Fibroblast of skin of left quadriceps (primary cell): ENCODE measurements around the gene CBL.

Source experiments
- DNase-seq, 2 experiments: peaks; one replicate each; pipeline ENCODE4 v3.0.0-alpha.2; 2013; ENCODE audit warnings: low read depth in 2 of 2

Gene CBL

DNA sequence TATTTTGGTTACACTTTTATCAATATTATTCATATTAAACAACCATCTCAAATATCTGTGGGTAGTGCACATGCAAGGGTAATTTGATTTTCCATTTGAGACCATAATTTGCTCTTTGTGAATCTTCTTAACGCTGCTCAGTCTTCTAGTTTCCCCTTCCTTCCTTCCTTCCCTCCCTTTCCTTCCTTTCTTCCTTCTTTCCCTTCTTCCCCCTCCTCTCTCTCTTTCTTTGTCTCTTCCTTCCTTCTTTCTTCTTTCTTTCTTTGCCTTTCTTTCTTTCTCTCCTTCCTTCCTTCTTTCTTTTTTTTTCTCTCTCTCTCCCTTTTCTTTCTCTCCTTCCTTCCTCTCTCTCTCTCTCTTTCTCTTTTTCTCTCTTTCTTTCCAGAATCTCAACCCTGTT, 124.1 kb downstream of the CBL start:
- no peak for DNase-seq

DNA sequence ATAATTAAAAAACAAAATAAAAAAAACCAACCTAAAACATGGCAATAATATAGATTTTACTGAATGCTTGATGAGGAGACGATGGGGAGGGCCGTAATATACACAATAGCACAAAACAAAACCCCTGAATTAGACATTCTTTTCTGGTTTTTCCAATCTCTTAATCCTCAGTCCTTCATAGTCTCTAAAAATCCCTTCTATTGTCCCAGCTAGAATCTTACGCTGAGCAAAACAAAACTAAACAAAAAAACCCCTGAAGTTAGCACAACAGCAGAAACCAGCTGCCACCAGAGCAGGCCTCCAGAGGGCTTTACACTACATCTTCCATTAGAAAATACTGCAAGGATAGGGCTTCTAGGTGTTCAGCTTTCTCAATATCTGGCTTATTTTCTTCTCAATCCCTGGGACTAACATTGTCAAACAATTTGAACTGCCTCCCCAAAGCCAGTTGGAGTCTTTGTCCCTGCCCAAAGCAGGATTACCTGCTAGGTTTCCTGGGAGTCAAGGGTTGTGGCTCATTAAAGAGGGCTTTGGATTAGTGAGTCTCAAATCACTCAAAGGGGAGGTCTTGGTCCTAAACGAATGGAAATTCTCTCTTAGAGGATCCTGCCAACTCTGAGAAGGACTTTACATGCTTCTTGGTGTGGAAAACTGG, 126.1 kb downstream of the CBL start:
- DNase-seq: no peak

DNA sequence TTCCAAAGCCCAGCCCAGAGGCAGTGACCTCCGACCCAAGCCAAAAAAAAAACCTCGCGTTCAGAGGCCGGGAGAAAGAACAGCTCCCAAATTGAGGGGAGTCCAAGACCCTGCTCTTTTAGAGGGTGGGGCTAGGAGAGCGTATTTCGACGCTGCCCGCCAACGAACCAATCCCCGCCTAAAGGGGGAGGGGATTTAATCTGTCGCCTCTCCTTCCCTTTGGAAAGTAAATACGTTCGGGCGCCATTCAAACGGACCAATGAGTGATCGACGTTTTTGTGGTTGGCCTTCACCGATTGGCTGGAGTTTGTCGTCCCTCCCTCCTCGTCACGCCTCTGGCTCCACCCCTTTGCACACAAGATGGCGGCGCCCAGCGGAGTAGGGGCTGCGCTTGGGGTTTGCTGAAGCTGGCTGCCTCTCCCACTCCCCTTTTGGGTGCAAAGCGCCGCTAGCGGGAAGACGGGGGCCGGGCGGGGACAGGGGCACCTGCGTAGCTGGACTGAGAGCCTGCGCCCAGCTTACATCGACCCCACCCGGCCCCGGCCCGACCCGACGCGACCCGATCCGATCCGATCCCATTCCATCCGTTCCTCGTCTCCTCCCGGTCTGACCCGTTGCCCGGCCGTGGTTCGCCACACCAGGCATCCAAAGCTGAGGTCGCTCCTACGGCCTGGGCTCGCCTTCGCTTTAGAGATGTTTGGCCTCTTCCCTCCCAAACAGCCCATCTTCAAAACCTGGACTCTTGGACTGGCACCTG, 128.2 kb downstream of the CBL start, which contains the start of gene RNF26:
Gene RNF26 (plus strand): TSS at position 354 of the 757 bp plus-strand sequence. CDS start 596 bp downstream, outside the sequence.
- peak; percentile 97 for DNase-seq

DNA sequence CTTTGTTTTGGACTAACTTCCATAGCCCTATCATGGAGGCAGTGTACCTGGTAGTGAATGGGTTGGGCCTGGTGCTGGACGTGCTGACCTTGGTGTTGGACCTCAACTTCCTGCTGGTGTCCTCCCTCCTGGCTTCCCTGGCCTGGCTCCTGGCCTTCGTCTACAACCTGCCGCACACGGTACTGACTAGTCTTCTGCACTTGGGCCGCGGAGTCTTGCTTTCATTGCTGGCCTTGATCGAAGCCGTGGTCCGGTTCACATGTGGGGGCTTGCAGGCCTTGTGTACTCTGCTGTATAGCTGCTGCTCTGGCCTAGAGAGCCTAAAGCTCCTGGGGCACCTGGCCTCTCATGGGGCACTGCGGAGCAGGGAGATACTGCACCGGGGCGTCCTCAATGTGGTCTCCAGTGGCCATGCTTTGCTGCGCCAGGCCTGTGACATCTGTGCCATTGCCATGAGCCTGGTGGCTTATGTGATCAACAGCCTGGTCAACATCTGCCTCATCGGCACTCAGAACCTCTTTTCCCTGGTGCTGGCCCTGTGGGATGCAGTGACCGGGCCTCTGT, 129.0 kb downstream of the CBL start:
- DNase-seq: no peak

DNA sequence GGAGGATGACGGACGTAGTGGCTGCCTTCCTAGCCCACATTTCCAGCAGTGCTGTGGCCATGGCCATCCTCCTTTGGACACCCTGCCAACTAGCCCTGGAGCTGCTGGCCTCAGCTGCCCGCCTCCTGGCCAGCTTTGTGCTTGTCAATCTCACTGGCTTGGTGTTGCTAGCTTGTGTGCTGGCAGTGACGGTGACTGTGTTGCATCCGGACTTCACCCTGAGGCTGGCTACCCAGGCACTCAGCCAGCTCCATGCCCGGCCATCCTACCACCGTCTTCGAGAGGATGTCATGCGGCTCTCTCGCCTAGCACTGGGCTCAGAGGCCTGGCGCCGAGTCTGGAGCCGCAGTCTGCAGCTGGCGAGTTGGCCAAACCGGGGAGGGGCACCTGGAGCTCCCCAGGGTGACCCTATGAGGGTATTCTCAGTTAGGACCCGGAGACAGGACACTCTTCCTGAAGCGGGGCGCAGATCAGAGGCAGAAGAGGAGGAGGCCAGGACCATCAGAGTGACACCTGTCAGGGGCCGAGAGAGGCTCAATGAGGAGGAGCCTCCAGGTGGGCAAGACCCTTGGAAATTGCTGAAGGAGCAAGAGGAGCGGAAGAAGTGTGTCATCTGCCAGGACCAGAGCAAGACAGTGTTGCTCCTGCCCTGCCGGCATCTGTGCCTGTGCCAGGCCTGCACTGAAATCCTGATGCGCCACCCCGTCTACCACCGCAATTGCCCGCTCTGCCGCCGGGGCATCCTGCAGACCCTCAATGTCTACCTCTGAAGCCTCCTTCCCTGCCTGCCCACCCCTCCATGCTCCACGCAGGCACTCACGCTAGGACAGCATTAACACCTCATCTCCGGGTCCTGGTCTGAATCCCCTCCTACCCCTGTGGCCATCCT, 129.8 kb downstream of the CBL start:
- no peak for DNase-seq

DNA sequence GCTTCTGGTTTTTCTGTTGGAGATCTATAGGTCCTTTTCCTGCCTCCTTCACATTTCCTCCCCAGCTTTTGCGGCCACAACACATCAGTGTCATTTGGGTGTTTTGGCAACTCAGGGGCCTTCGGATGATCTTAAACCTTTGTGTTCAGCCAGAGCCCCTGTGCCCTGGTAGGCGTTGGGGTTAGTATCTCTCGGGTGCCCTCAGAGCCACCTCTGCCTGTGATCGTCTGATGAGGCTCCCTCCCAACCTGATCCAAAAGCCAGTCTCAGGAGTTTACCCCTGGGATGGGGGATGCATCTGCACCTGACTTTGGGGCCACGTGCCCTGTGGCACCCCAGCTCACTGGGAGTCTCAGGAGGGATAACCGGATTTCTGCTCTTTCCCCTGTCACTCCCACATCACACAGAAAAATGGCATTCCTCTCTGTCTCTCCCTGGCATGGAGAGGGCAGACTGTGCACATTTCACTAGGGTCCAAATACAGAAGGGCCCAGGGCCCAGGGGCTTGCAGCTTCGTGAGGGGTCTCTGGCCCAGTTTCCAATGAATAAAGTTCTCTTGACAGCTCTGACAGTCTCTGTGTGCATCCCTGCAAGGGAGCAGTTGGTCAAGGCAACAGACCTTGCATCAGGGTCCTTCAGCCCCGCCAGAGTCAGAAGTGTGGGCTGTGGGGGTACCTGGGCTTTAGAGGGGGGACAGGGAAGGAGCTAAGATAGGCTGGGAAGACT, 130.8 kb downstream of the CBL start:
- no peak for DNase-seq

DNA sequence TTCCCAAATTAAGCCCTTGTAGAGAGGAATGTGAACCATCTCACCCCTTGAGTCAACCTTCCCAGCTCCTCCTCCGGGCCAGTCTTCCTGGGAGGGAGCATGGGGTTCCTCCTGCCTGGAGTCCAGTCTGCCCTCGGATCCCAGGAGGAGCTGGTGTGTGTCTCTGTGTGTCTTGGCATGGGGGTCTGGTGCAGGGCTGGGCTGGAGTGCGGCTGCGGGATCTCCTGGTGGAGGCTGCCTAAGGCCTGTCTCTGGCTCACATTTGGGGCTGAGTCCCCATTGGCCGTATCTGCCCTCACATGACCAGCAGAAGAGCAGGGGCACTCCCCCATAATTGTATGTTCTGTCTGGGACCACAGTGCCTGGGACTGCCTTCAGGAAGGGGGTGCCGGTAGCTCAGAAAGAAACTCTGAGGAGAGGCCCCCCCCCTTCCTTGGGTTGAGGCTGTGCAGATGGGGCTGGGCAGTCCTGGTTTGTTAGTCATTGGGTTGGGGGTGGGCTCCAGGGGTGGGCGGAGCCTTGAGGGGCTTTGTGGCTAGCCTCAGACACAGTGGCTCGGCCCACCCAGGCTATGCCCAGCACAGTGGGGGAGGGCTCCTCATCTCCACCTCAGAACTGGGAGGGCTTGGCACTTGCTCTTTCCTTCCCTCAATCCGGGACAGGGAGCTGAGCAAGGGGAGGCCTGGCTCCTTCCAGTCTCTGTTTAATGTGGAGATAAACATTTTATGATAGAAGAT, 131.6 kb downstream of the CBL start:
- DNase-seq: peak; percentile 71 to 72

DNA sequence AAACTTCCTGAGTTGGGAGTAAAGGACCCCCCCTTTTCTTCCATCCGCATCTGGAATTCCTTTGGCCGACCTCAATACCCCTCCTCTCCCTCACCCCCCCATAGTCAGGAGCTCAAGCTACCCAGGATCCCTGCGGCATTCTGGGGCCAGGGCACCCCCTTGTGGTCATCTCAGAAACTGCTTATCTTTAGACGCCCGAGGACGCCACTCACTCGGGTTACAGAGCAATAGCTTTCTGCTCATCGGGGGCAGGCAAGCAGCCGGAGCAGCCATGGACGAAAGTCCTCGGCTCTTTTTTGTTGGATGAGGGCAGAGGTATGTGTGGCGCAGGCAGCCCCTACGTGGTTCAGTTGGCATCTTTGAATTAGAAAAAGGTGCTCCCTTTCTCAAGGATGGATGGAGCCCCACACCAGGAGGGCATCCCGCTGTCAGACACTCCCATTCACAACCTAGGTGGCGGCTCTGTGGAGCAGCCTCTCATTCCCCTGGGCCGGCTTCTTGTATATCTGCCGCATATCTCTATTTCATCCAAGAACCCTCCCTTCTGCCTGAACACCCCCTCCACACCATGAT, 132.3 kb downstream of the CBL start:
- peak; percentile 70 to 72 for DNase-seq

DNA sequence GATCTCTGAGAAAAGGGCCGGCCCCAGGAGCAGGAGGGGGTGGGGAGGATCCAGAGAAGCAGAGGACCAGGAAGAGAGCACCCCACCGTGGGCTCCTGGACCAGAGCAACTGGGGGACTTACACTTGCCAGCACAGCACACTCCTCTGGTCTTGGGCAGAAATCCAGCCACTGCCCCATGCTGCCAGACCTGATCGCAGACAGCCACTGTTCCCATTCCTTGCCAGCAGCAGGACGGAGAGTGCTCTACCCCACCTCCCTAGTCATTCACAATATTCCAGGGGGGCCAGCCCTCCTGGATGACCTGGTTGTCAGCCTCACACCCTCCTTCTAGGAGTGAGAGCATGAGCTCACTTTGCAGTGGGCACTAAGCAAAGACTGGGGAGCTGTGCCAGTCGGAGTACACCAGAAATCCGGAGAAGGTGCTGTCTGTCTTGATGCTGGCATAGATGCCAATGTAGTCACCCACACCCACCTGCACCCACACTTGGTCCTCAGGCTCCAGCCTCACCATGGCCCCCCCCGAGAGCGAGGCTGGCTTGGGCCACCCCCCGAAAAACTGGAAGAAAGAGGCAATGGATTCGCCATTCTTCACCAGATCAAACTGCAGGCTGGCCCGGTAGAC, 132.9 kb downstream of the CBL start:
- DNase-seq: no peak

DNA sequence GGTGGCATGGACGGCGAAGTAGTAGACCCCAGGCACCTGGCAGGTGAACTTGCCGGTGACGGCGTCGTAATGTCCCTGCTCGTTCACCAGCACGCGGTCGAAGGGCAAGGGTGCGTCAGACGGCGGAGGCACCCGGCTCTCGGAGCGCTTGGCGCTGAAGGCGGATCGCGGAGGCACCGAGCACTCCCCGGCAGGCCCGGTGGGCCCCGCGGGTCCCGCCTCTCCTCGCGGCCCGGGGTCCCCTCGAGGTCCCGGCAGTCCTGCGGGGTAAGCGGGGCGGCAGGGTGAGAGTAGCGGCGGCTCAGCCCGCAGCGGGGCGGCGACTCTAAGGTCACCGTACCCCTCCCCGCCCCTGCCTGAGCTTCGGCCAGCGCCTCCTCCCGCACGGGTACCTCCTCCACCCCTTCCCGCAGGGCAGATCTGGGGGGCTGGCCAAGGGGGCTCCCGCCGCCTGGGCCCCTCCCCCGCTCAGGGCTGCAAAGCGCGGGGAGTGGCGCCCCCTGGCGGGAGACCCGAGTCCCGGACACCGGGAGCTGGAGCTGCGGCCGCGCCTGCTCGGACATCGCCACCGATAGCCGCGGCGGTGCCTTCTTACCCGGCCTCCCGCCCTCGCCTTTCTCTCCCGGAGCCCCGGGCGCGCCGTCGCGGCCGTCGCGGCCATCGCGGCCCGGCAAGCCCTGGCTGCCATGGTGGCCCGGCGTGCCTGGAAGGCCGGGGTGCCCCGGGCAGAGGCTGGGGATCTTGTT, 133.6 kb downstream of the CBL start:
- DNase-seq: no peak

DNA sequence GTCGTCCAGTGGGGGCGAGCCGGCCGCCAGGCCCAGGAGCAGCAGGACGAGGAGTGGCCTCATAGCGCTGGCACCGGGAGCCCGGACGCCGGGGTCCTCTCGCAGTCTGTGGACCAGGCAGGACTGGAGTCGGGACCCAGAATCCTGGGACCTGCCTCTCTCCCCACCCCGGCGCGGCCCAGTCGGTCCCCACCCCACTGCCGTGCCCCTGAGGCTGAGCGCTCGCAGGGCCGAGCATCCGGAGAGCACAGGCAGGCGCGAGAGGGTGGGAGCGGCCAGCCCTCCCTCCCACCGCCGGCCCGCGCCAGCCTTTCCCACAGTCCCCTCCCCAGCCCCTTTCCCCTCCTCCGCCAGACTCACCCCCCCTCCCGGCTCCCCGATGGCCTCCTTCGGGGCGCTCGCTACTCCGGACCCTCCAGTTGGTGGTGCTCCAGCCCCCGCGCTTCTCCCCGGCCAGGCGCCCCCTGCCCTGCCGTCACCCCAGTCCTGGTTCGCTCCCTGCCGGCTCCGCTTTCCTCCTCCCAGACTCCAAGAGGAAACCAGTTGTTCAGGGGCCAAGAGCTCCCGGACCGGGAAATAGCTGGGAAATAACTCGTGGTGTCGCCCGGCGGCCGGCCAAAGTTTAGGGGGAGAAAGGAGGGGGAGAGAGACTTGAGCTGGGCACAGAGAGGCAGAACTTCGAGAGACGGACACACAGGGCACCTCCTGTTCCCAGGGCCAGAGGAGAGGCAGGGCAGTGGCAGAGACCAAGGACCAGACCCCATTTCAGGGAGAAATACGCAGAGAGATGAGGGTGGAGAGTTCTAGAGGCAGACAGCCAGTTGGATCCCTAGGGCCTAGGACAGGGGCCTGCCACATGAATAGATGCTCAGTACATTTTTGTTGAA, 134.4 kb downstream of the CBL start, which contains the start of gene C1QTNF5:
Gene C1QTNF5 (minus strand): TSS at position 549 of the 887 bp plus-strand sequence. CDS start 486 bp downstream, at position 63.
- no peak for DNase-seq

DNA sequence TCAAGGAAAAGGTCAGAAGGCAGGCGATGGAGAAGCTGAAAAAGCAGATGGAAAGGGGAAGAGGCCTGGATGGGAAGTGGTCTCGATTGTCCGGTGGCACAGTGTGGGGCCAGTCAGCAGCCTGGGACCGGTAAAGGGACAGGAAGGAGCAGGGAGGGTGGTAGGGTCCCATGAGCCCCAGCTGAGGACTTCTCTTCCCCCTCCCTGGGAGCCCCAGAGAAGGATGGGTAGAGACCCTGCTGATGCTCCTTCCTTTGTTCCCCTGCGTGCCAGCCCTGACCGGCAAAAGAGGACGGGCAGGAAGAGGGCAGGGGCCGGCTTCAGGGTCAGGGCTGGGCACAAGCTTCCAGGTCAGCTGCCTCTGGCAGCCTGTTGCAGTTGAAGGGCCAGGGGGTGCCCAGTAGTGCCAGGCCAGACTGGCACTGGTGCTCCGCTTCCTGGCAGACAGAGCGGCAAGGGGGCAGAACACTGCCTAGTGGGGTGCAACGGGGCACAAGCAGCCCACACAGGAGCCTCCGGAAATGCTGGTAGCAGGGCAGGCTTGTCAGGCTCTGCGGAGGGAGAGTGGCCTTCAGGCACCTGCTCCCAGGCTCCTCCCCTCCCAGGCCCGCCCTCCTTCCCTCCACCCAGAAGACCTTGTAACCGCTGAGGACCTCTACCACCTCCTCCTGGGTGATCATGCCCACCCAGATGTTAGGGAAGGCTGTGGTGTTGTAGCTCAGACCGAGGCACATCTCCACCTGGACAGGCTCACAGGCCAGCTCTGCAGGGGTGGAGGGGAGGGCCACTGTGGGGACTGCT, 135.3 kb downstream of the CBL start:
- no peak for DNase-seq

DNA sequence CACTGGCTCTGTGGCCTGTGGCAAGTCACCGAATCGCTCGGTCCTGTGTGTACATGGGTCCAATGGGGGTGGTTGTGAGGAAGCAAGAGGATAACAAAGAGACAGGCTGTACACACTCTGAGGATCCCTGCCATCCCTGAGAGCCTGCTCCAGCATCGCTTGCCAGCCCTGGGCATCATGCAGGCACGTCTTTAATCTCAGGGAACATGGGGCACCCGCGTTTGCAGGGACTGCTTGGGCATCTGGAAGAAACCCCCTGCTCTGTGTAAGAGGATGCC, 135.8 kb downstream of the CBL start:
- DNase-seq: no peak

DNA sequence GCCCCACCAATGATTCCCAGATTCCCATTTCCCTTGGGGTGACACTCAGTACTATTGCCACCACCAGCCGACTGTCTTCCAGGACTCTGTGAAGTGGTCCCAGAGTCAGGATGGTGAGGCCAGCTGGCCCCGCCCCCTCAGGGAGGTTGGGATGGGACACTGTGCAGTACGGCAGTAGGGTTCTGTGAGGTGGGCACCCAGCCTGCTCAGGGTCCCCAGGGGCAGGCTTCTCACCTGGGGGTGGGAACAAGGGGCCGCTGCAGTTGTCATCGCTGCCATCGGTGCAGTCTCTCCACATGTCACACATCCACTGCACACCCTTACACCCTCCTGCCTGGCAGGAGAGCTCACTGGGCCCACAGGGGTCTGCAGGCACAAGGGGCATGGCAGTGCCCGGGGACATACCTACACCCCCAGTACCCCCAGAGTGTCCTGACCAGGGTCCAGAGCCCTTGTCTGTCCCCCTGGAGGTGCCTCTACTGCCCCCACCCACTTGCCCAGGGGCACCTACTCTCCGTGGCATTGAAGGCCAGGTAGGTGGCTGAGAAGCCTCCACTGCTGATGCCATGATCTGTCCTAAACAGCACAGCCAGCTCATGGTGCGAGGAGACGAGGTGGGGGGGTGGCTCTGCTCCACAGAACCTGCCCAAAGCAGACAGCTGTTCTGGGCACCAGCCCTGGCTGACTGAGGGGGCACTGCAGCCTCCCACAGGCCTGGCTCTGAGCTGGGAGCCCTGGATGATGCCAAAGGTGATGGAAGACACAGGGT, 136.4 kb downstream of the CBL start:
- DNase-seq: no peak

DNA sequence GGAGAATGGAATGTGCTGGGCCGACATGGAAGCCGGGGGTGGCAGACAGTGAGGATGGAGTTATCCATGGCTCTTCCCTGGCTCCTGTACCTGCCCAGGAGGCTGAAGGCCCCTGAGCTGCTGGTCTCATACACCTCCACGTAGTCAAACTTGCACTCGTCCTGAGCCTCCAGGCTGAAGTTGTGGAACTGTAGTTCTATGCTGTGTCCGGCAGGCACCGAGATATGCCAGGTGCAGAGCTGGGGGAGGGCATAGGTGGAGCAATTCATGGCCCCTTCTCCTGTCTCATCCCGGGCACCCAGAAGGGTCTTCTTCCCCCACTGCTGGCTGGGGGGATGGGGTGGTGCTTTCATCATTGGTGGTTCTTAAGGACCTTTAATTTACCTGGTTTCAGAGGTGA, 137.6 kb downstream of the CBL start:
- no peak for DNase-seq

DNA sequence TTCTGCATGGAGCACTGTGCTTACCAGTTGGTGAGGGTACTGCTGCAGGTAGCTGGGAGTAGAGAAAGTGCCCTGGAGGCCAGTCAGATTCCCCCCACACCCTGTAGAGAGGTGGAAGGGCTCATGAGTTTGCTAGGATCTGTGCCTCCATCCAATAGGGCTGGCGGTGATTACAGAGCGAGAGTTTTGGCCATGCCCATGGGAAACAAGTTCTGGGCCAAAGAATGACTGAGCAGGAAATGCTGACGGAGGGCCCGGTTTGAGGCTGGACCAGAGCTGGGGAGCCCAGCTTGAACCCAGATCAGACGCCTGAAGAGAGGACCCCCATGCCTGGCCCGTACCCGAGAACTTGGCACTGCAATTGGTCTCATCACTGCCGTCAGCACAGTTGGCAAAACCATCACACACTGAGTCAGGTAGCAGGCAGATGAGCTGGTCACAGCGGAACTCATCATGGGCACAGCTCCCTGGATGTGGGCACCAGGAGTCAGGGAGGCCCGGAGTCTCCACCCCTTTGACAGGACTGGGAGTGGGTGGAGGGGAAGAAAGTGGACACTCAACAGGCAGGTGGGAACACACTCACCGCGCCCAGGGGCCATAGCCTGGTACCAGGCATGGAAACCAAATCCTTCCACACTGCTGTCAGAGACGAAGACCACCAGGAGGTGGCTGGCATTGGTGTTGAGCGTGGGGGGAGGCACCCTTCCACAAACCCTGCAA, 138.3 kb downstream of the CBL start:
- DNase-seq: no peak
